ENCODE results near the gene MYBPHL. TPM values are rescaled to one million over a fixed set of nuclear protein-coding genes. Genes with fewer than 3 reads are reported as not detected.
"Not testable (repeated sequence)": the region's sequence is repeated elsewhere in the genome, so short reads cannot be mapped to it uniquely, and the experiment has no call there.

The MYBPHL gene
- total and polyA plus RNA-seq, 12 donors: 0.23 to 2.7 (median 0.51) TPM; not detected in 1

DNA sequence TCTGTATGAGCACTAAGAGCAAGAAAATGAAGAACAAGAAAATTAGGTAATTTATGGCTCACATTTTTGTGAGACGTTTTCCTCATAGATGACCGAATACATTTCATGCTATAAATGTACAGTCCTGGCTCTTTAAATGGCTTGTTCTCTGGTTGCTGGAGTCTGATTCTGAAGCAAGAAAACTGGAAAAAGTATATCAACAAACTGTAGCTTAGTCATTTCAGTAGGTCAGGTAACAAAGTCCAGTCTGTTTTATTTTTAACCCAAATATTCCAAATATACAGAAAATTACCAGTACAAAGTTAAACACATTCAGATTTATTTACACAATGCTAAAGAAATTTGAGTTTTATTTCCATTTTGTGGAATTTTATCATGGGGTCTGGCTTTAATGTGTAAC, 2.5 kb upstream of the MYBPHL start:
- H3K27me3 ChIP-seq: no peaks in the 10 kb centered on the region
- no peak overlapping the region for H3K4me3 ChIP-seq
- DNase-seq: no peak
- no peak for ATAC-seq
- H3K9me3 ChIP-seq: no peaks in the 10 kb centered on the region
- peaks cover 0 to 58% (median 10%) of the 10 kb centered on the region in 9 donors for H3K36me3 ChIP-seq
- no peak overlapping the region for H3K27ac ChIP-seq
- 85 to 89% methylated on average over 2 of the region's 2 CpGs for WGBS, 2 donors
- TF ChIP-seq, protein P1, sequence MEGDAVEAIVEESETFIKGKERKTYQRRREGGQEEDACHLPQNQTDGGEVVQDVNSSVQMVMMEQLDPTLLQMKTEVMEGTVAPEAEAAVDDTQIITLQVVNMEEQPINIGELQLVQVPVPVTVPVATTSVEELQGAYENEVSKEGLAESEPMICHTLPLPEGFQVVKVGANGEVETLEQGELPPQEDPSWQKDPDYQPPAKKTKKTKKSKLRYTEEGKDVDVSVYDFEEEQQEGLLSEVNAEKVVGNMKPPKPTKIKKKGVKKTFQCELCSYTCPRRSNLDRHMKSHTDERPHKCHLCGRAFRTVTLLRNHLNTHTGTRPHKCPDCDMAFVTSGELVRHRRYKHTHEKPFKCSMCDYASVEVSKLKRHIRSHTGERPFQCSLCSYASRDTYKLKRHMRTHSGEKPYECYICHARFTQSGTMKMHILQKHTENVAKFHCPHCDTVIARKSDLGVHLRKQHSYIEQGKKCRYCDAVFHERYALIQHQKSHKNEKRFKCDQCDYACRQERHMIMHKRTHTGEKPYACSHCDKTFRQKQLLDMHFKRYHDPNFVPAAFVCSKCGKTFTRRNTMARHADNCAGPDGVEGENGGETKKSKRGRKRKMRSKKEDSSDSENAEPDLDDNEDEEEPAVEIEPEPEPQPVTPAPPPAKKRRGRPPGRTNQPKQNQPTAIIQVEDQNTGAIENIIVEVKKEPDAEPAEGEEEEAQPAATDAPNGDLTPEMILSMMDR (IDR thresholded peaks at IDR 0.05): no peak
- intact Hi-C loops (cut with DNase I): no loop called here
- peaks cover 9 to 44% (median 33%) of the 10 kb centered on the region in 9 donors for H3K4me1 ChIP-seq

DNA sequence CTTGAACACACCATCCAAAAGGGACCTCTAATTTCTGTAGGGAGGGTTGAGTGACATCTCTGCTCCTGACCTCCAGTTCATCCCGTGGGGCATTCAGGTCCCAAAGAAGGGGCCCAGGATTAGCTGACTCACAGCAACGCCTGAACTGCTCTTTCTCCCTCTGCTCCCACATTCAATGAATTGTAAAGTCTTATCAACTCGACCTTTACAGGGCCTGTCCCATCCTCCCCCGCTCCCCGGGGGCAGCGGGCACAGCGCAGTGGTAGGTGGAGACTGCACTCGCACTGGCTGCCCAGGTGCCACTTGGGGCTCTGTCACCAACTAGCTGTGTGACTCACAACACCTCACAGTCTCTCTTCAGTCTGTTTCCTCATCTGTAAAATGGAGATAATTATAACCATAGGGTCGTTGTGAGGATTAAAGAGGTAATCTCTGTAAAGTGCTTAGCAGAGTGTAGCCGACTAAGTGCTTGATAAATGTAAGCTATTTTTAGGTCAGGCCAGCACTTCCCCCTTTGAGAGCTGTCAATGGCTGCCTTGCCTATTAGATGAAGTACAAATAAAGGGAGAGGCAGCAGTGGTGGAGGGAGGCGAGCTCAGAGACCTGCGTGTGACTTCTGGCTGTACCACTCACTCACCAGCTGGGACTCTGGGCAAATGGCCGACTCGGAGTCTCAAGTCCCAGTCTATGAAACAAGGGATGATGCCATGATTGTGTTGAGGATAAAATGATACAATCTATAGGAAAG, 637 bp upstream of the MYBPHL start:
- ATAC-seq (peak; percentile 57 to 96 (median 78)), DNase-seq (peak; percentile 27 to 52)
- intact Hi-C loops (cut with DNase I): loop anchor here in 1 of 10 donors (2.0 kb wide), 1 partner anchor 25 kb away; the partner anchor contains the start of gene PSRC1
- Histone ChIP-seq H3K36me3 (peaks cover 0 to 39% (median 6%) of the 10 kb centered on the region in 9 donors), H3K27ac (peak overlapping the region in 9 of 10 donors; percentile 4 to 72 (median 51)), H3K4me1 (peaks cover 9 to 54% (median 38%) of the 10 kb centered on the region in 9 donors), H3K9me3 (no peaks in the 10 kb centered on the region), H3K4me3 (no peak overlapping the region), H3K27me3 (no peaks in the 10 kb centered on the region)
- WGBS, 2 donors: 24 to 34% methylated on average over 14 of the region's 14 CpGs
- TF ChIP-seq, protein P1 (IDR thresholded peaks at IDR 0.05): no peak

DNA sequence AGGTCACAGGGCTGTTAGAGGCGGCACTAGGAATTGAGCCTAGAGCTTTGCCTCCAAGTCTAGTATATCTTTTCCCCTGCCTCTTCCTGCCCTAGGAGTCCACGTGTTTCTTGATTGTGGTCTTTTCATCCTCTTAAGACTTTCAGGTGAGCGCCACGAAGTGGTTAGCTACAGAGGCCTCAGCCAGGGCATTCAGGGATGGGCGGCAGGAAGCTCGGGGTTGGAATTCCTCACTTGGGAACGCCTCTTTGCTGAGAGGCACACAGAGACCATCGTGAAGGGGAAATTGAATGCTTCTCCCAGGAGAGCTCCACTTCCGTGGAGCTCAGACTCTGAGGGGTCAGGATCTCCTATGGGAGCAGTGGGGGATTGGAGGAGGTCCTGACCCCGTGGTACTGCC, 820 bp downstream of the MYBPHL start:
- H3K4me1 ChIP-seq: peaks cover 9 to 54% (median 38%) of the 10 kb centered on the region in 9 donors
- 61 to 68% methylated on average over 10 of the region's 10 CpGs for WGBS, 2 donors
- not testable (repeated sequence) for H3K9me3 ChIP-seq, H3K4me3 ChIP-seq, DNase-seq, H3K27me3 ChIP-seq
- intact Hi-C loops (cut with DNase I): loop anchor here in 1 of 10 donors (2.0 kb wide), 1 partner anchor 23 kb away; the partner anchor contains the start of gene PSRC1
- peaks cover 0 to 24% (median 4%) of the 10 kb centered on the region in 9 donors for H3K36me3 ChIP-seq
- ATAC-seq: peak in 1 of 8 donors; percentile 5
- H3K27ac ChIP-seq: peak overlapping the region in 4 of 10 donors; percentile 20 to 65 (median 48)

DNA sequence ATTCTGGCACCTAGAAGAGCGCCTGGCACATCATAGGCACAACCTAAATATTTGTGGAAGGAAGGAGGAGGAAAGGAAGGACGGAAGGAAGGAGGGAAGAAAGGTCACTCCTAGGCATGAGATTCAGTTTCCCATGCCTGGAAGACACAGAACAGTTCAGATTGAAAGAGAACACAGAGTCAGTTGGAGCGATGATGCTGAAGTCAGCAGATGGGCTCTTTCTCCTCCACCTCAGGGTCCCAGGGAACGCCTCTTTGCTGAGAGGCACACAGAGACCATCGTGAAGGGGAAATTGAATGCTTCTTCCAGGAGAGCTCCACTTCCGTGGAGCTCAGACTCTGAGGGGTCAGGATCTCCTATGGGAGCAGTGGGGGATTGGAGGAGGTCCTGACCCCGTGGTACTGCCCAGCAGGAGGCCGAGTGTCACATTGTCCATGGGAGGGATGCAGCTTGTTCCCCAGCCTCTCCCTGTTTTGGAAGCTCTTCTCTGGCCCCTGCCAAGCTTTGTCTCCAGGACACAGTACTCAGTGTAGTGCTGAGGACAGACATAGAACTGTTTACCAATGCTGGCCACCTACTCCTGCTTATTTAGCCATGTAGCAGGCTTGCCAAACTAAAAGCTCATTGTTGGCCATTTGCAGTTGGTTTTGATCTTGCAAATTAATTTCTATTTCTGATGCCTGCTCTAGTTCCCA, 2.4 kb downstream of the MYBPHL start:
- TF ChIP-seq, protein P1 (IDR thresholded peaks at IDR 0.05): no peak
- ATAC-seq (peak in 7 of 8 donors; percentile 7 to 86 (median 20)), DNase-seq (peak in 1 of 2 donors; percentile 20)
- no peaks in the 10 kb centered on the region for H3K9me3 ChIP-seq
- H3K4me3 ChIP-seq: no peak overlapping the region
- H3K27me3 ChIP-seq: no peaks in the 10 kb centered on the region
- WGBS, 2 donors: 42 to 48% methylated on average over 8 of the region's 8 CpGs
- H3K27ac ChIP-seq: peak overlapping the region in 6 of 10 donors; percentile 32 to 50 (median 40)
- peaks cover 9 to 70% (median 46%) of the 10 kb centered on the region in 9 donors for H3K4me1 ChIP-seq
- intact Hi-C loops (cut with DNase I): no loop called here
- peaks cover 0 to 8% (median 0%) of the 10 kb centered on the region in 9 donors for H3K36me3 ChIP-seq

Measured in heart right ventricle (tissue), 16 donors.